ENCODE results near the gene ZNF492. TPM values are rescaled to one million over a fixed set of nuclear protein-coding genes. Genes with fewer than 3 reads are reported as not detected.

ZNF492 gene
- total RNA-seq, 1 experiment from 2014 or later, result not detected

DNA sequence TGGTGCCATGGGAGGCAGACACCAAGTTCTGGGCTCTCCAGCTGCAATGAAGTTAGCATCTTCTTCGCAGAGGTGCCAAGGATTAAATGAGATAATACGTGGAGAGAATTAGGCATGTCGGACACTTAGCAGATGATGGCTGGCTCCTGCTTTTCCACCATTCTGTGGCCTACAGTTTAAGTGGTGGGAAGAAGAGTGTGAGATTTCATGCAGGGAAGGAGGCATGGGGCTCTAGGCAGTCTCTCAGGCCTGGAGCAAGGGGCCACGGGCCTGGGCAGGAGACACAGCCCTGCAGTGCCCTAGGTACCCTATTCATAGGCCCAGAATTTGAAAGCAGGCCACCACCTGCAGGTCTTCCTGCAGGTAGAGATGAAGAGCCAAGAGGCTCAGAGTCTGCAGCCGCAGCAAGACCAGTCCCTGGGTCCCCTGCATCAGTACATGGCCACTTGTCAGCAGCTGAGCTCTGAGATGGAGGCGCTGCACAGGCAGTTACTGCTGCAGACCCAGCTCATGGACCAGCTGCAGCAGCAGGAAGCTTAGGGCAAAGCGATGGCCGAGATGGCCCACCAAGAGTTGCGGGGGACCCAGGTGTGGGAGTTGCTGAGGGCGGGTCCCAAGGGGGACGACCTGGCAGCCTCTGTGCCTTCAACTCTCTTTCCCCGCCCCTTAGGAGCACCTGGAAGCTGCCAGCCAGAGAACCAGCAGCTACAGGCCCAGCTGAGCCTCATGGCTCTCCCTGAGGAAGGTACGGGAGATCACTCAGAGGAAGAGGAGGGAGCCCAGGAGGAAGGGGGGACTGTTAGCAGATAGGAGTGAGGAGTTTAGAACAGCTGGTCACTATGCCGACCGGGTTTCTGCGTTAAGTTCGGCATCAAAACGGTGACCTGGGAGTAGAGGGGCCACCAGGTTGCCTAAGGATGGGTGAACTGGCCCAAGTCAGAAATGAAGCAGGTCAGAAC, 33.2 kb upstream of the ZNF492 start:
- no peaks in the 10 kb centered on the region for H3K23me2 ChIP-seq (ENCODE audit: insufficient read length, low read depth, low read length, poor library complexity, severe bottlenecking)
- H3K36me3 Mint-ChIP-seq (ENCODE audit: insufficient read depth in 1 of 3, low read depth in 3 of 3), result peaks cover 11 to 22% (median 16%) of the 10 kb centered on the region in 3 experiments; a peak in 6 of 7 replicates
- no peaks in the 10 kb centered on the region for H3K79me2 ChIP-seq (ENCODE audit: insufficient read depth, low read length)
- H3K18ac ChIP-seq (ENCODE audit: insufficient read length, low read depth, low read length), result no peak overlapping the region
- H3K4ac ChIP-seq (ENCODE audit: low read depth, low read length), result no peak overlapping the region
- H3K27me3 Mint-ChIP-seq (ENCODE audit: low read depth), result peaks cover 4% of the 10 kb centered on the region
- TF ChIP-seq, protein P1, sequence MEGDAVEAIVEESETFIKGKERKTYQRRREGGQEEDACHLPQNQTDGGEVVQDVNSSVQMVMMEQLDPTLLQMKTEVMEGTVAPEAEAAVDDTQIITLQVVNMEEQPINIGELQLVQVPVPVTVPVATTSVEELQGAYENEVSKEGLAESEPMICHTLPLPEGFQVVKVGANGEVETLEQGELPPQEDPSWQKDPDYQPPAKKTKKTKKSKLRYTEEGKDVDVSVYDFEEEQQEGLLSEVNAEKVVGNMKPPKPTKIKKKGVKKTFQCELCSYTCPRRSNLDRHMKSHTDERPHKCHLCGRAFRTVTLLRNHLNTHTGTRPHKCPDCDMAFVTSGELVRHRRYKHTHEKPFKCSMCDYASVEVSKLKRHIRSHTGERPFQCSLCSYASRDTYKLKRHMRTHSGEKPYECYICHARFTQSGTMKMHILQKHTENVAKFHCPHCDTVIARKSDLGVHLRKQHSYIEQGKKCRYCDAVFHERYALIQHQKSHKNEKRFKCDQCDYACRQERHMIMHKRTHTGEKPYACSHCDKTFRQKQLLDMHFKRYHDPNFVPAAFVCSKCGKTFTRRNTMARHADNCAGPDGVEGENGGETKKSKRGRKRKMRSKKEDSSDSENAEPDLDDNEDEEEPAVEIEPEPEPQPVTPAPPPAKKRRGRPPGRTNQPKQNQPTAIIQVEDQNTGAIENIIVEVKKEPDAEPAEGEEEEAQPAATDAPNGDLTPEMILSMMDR (conservative IDR thresholded peaks at IDR 0.05), result no peak
- H3K9me3 ChIP-seq (ENCODE audit: control insufficient read depth, low read depth, low read length), result peaks cover 99% of the 10 kb centered on the region
- H3T11ph ChIP-seq (ENCODE audit: low read length), result no peak overlapping the region
- H2BK120ac ChIP-seq (ENCODE audit: low read depth, low read length, poor library complexity, severe bottlenecking), result no peak overlapping the region
- H3K9me3 Mint-ChIP-seq, result peaks cover 92 to 94% of the 10 kb centered on the region in 2 experiments
- no peak overlapping the region for H2BK20ac ChIP-seq (ENCODE audit: low read depth, low read length, poor library complexity, severe bottlenecking)
- H3K27ac ChIP-seq (ENCODE audit: insufficient read length, low read depth, low read length), result no peak overlapping the region
- H4K8ac ChIP-seq (replicated peaks; ENCODE audit: insufficient read length, low read depth, low read length), result no peak overlapping the region
- no CpG with 5 or more reads among the region's 18 CpGs for WGBS (ENCODE audit: extremely low coverage, insufficient read length, low lambda C conversion rate)
- no peak overlapping the region for H3K56ac ChIP-seq (ENCODE audit: insufficient read length, low read depth, low read length)
- H3K27me3 ChIP-seq (ENCODE audit: insufficient read depth, low read length), result no peaks in the 10 kb centered on the region
- H3K14ac ChIP-seq (ENCODE audit: insufficient read depth, low read length), result no peak overlapping the region
- H3K23ac ChIP-seq (ENCODE audit: insufficient read length, low read depth, low read length), result no peak overlapping the region
- H3K4me1 Mint-ChIP-seq, result no peaks in the 10 kb centered on the region
- H4K91ac ChIP-seq (ENCODE audit: insufficient read length, low read depth, low read length), result no peak overlapping the region
- no peak overlapping the region for H2AFZ ChIP-seq (ENCODE audit: low read length)
- H3K27ac Mint-ChIP-seq, result no peak overlapping the region
- H2BK15ac ChIP-seq (ENCODE audit: low read depth, low read length), result no peak overlapping the region
- H3K4me3 Mint-ChIP-seq, result no peak overlapping the region
- H2BK12ac ChIP-seq (ENCODE audit: insufficient read length, low read depth, low read length), result no peak overlapping the region
- H2AK5ac ChIP-seq (ENCODE audit: insufficient read length, low read length), result no peak overlapping the region
- H4K20me1 ChIP-seq (ENCODE audit: control insufficient read depth, insufficient read depth, insufficient read length), result no peaks in the 10 kb centered on the region
- no peaks in the 10 kb centered on the region for H3K79me1 ChIP-seq (ENCODE audit: insufficient read depth, low read depth, low read length, poor library complexity, severe bottlenecking)
- no peaks in the 10 kb centered on the region for H3K4me1 ChIP-seq (ENCODE audit: insufficient read depth, low read length)
- H2BK5ac ChIP-seq (ENCODE audit: insufficient read length, low read length), result no peak overlapping the region
- no peak for DNase-seq
- H3K4me2 ChIP-seq (ENCODE audit: insufficient read depth, insufficient read length, low read length), result no peak overlapping the region
- H3K9ac ChIP-seq (ENCODE audit: extremely low read depth, insufficient read length, low read length), result no peak overlapping the region
- H4K5ac ChIP-seq (ENCODE audit: insufficient read length, low read depth, low read length), result no peak overlapping the region
